Activated CD8-positive, alpha-beta memory T cell treated with anti-CD3 and anti-CD28 coated beads, Interleukin-2, amount 50 U/mL, for 4 hours (primary cell): ENCODE data around the gene ADPRS.

Experiments used
- DNase-seq: peaks from one replicate; pipeline ENCODE4 v3.0.0-alpha.2; 2020

Gene ADPRS

DNA sequence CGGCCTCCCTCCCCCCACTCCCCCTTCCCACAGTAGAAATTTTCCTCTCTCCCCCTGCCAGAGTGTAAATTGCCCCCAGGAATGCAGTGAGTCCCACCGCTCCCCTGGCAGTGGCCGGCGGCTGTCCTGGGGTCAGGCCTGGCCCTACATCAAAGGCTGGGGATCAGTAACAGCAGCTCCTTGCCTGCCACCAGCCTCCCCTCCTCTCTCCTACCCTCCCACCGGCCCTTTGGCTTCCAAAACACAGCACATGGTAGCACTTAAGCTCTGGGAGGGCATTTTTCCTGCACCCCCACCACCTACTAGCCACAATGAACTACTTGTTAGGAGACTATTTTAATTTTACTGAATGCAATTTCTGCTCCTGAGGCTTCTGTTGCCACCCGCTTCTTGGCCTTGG is 45.3 kb downstream of the ADPRS start:
- DNase-seq = no peak

GRCh38 chr1:36134505-36135329 is 46.0 kb downstream of the ADPRS start:
- DNase-seq = peak; percentile 48

- DNase-seq = no peak
These were observed 46.6 kb downstream of the ADPRS start for GRCh38 chr1:36135330-36135667.

DNA sequence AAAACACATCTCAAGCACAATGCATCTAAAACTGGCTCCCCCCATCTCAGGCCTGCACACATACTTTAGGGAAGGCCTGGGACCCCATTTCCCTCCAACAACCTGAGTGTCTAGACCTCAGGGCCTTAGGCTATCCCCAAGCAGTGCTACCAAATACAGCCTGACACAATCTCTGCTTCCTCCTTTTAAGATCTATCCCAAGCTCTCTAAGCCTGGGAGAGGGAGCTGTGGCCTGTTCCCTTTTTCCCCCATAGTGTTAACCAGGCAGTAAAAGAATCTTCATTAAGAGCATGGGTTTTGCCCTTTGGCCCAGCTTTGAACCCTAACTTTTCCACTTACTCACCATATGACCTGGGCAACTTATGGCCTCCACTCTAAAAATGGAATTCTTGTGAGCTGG is 47.1 kb downstream of the ADPRS start:
- DNase-seq = no peak

GRCh38 chr1:36136535-36136934 is 47.8 kb downstream of the ADPRS start:
- DNase-seq = no peak

DNA sequence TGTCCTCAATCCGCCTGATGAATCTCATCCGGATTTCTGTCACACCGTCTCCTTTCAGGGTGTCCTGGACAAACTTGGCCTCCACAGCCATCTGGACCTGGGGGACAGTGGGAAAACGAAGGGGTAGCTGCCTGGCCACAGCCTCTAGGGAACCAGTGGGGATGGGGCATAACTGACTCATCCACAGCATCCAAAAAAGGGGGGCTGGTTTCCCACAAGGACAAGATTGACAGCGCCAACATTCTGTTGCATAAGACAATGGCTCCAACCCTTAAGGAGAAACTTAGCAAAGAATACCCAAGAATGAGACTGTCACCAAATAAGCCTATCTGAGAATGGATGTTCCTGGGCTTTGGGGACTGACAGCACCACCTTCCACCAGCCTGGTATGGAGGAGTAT is 48.5 kb downstream of the ADPRS start:
- no peak for DNase-seq

DNA sequence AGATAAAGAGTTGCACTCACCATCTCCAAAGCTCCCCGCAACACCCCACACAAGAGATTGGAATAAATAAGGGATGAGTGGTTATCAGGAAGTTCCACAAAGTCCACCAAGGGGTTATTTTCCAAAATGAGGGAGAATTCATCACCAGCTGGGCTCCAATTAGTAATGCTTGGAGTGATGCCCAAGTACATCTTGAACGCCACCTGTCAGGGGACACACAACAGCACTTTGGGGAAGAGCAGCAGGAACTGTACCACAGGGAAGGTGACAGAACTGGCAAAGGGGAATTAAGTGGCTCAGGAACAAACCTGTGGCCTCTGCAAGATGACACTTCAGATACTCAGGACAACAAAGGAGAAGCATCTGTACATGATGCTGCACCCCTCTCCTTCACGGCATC is 49.1 kb downstream of the ADPRS start:
- no peak for DNase-seq

GRCh38 chr1:36139521-36139920 is 50.8 kb downstream of the ADPRS start:
- DNase-seq = no peak

GRCh38 chr1:36142121-36142520 is 53.4 kb downstream of the ADPRS start:
- no peak for DNase-seq

DNA sequence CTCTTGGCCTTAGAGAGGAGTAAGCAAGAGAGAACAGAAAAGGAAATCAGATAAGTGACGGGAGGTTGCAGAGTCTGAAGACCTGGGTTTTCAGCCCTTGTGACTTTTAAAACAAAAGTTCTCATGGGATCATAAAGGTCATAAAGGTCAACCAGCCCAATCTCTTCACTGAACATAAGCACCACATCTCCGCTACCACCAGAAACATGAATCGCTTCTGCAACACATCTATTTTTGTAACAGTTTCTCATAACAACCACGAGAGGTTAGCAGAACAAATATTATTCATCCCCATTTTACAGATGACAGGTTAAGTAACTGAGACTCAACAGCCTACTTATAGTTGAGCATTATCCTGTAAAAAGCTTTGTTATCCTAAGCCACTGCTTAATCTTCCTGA is 54.7 kb downstream of the ADPRS start:
- no peak for DNase-seq
